IMR-90 (cell line): ENCODE results near the gene HES6. TPM values are rescaled to one million over a fixed set of nuclear protein-coding genes. Genes with fewer than 3 reads are reported as not detected.

Experiments
- ATAC-seq: fragments of 200-7000 bp; cut with Tn5 transposase; 2 replicates; pipeline ENCODE4 v1.9.1; 2020; ENCODE audit warnings: low read depth, mild to moderate bottlenecking, moderate library complexity
- BruUV-seq: library from RNA; stranded (reverse); fragments of 400-500 nt; replicated peaks from 2 replicates; lab custom pipeline; 2021; lab: Mats Ljungman, UMichigan
- CTCF ChIA-PET: fragments of 300-600 bp; formaldehyde crosslinking; extraction: SDS; loops from one replicate; lab custom pipeline; 2021; ENCODE audit warnings: antibody characterized with exemption; lab: Yijun Ruan, JAX
- POLR2A ChIA-PET: fragments of 300-600 bp; sonication (Branson Sonifier 250); formaldehyde crosslinking; loops from one replicate; lab custom pipeline; 2022; ENCODE audit warnings: antibody characterized with exemption; ENCODE audit not compliant: unreplicated experiment; lab: Charles Lee
- DNase-seq: peaks from one replicate; pipeline ENCODE4 v3.0.0; 2013
- H2AFZ ChIP-seq: replicated peaks from 2 replicates; pipeline ENCODE3; 2013; ENCODE audit warnings: low read length, mild to moderate bottlenecking; ENCODE audit not compliant: poor library complexity
- H2AK5ac ChIP-seq: 2 replicates; pipeline ENCODE4 v1.6.1; 2013; ENCODE audit warnings: low read depth, low read length, inconsistent platforms
- H2AK9ac ChIP-seq: replicated peaks from 2 replicates; pipeline ENCODE3; 2013; ENCODE audit warnings: mild to moderate bottlenecking, low read depth, low read length, moderate library complexity; ENCODE audit not compliant: poor library complexity
- H2BK120ac ChIP-seq: 2 replicates; pipeline ENCODE4 v1.6.1; 2013; ENCODE audit warnings: low read depth, low read length, inconsistent platforms
- H2BK15ac ChIP-seq: 3 replicates; pipeline ENCODE4 v1.6.1; 2013; ENCODE audit warnings: low read depth, low read length, inconsistent platforms
- H2BK20ac ChIP-seq: 2 replicates; pipeline ENCODE4 v1.6.1; 2013; ENCODE audit warnings: low read depth, mild to moderate bottlenecking, inconsistent platforms, low read length, moderate library complexity
- H2BK5ac ChIP-seq: 2 replicates; pipeline ENCODE4 v1.6.1; 2013; ENCODE audit warnings: mild to moderate bottlenecking, low read depth, low read length, inconsistent platforms; ENCODE audit not compliant: poor library complexity, severe bottlenecking
- H3K14ac ChIP-seq: replicated peaks from 2 replicates; pipeline ENCODE4 v1.6.1; 2013; ENCODE audit warnings: low read depth, low read length, inconsistent platforms
- H3K18ac ChIP-seq: 2 replicates; pipeline ENCODE4 v1.6.1; 2013; ENCODE audit warnings: low read depth, low read length, control low read depth
- H3K23ac ChIP-seq: 2 replicates; pipeline ENCODE4 v1.6.1; 2013; ENCODE audit warnings: low read depth, low read length, inconsistent platforms
- H3K27ac ChIP-seq: 2 replicates; pipeline ENCODE4 v1.5.1; 2013; ENCODE audit warnings: mild to moderate bottlenecking, control low read depth, low read length; ENCODE audit not compliant: insufficient read depth
- H3K27me3 ChIP-seq: 2 replicates; pipeline ENCODE4 v1.6.1; 2013; ENCODE audit warnings: low read length; ENCODE audit not compliant: control insufficient read depth, insufficient read depth
- H3K36me3 ChIP-seq: 2 replicates; pipeline ENCODE4 v1.6.1; 2013; ENCODE audit warnings: low read length, mixed read lengths; ENCODE audit not compliant: control insufficient read depth, insufficient read depth
- H3K4ac ChIP-seq: 2 replicates; pipeline ENCODE4 v1.6.1; 2013; ENCODE audit warnings: low read depth, low read length, inconsistent platforms
- H3K4me1 ChIP-seq: 2 replicates; pipeline ENCODE4 v1.6.1; 2013; ENCODE audit warnings: low read length, mixed read lengths; ENCODE audit not compliant: control insufficient read depth, insufficient read depth
- H3K4me2 ChIP-seq: 2 replicates; pipeline ENCODE4 v1.6.1; 2013; ENCODE audit warnings: low read depth, mild to moderate bottlenecking, control low read depth, low read length, moderate library complexity
- H3K4me3 ChIP-seq: 2 replicates; pipeline ENCODE4 v1.5.1; 2013; ENCODE audit warnings: low read depth, mild to moderate bottlenecking, control low read depth, low read length, moderate library complexity; ENCODE audit not compliant: insufficient read depth
- H3K56ac ChIP-seq: 2 replicates; pipeline ENCODE4 v1.6.1; 2013; ENCODE audit warnings: low read length, inconsistent platforms; ENCODE audit not compliant: insufficient read depth; ENCODE audit errors: extremely low read depth
- H3K79me1 ChIP-seq, 2 experiments: 2 replicates each; pipeline ENCODE4 v1.6.1; 2013; ENCODE audit warnings: low read length in 2 of 2, inconsistent platforms in 1 of 2, low read depth in 1 of 2
- H3K9ac ChIP-seq: 2 replicates; pipeline ENCODE4 v1.6.1; 2013; ENCODE audit warnings: low read depth, low read length, control low read depth
- H3K9me1 ChIP-seq: 2 replicates; pipeline ENCODE4 v1.6.1; 2013; ENCODE audit warnings: low read length, inconsistent platforms; ENCODE audit not compliant: insufficient read depth
- H3K9me3 ChIP-seq: 2 replicates; pipeline ENCODE4 v1.6.1; 2013; ENCODE audit warnings: low read length; ENCODE audit not compliant: control insufficient read depth, insufficient read depth
- H4K20me1 ChIP-seq: 2 replicates; pipeline ENCODE4 v1.6.1; 2013; ENCODE audit warnings: low read length, inconsistent platforms; ENCODE audit not compliant: insufficient read depth
- H4K5ac ChIP-seq: 2 replicates; pipeline ENCODE4 v1.6.1; 2013; ENCODE audit warnings: mild to moderate bottlenecking, low read depth, low read length, control low read depth
- H4K8ac ChIP-seq, 2 experiments: 2 replicates each; pipeline ENCODE4 v1.6.1; 2013; ENCODE audit warnings: low read depth in 2 of 2, low read length in 2 of 2, control low read depth in 1 of 2, inconsistent platforms in 1 of 2
- H4K91ac ChIP-seq: 2 replicates; pipeline ENCODE4 v1.6.1; 2013; ENCODE audit warnings: low read depth, low read length, inconsistent platforms; ENCODE audit not compliant: insufficient read depth
- WGBS, 2 experiments: methylation state at CpG; one replicate each; pipeline versions ENCODE4 v1.1.5 to v1.1.7; 2013; ENCODE audit warnings: missing lambda C conversion rate in 2 of 2; ENCODE audit not compliant: insufficient read length in 1 of 2; ENCODE audit errors: extremely low coverage in 2 of 2; 5-methylcytosine and 5-hydroxymethylcytosine counted together
- dilution Hi-C: fragments of 300-500 bp; cut with HindIII; formaldehyde crosslinking; loops from one replicate; pipeline ENCODE4 v1.14.3; 2018; ENCODE audit warnings: low sequenced_read_pairs; ENCODE audit not compliant: unreplicated experiment
- in situ Hi-C: fragments of 300-500 bp; cut with MboI; formaldehyde crosslinking; loops from 3 replicates; pipeline ENCODE4 v1.14.3; 2019; ENCODE audit warnings: low sequenced_read_pairs, inconsistent platforms, mixed read lengths
- intact Hi-C: fragments of 100-400 bp; cut with micrococcal nuclease; formaldehyde crosslinking; loops from 2 replicates; pipeline ENCODE4 v1.10.0; 2022
- polyA plus RNA-seq, 3 experiments: library from polyadenylated mRNA; depleted of rRNA; stranded (reverse); fragments of >200 nt; gene quantifications; 2 replicates each; pipeline ENCODE4 v1.2.3, GENCODE V29; 2012; ENCODE audit warnings: low replicate concordance in 1 of 3
- total RNA-seq: library from RNA; depleted of rRNA; stranded (reverse); fragments of >200 nt; gene quantifications from 2 replicates; pipeline ENCODE4 v1.2.3, GENCODE V29; 2012
- TF ChIP-seq, protein P1 (sequence below): conservative IDR thresholded peaks from 2 replicates; pipeline ENCODE4 v1.5.1; 2012; ENCODE audit warnings: mild to moderate bottlenecking, low read depth, low read length, improper control_type of control experiment

HES6 gene
- total and polyA plus RNA-seq, 2 of the 4 experiments (the other 2 are of a cell fraction) = 1.3 to 3.3 TPM

DNA sequence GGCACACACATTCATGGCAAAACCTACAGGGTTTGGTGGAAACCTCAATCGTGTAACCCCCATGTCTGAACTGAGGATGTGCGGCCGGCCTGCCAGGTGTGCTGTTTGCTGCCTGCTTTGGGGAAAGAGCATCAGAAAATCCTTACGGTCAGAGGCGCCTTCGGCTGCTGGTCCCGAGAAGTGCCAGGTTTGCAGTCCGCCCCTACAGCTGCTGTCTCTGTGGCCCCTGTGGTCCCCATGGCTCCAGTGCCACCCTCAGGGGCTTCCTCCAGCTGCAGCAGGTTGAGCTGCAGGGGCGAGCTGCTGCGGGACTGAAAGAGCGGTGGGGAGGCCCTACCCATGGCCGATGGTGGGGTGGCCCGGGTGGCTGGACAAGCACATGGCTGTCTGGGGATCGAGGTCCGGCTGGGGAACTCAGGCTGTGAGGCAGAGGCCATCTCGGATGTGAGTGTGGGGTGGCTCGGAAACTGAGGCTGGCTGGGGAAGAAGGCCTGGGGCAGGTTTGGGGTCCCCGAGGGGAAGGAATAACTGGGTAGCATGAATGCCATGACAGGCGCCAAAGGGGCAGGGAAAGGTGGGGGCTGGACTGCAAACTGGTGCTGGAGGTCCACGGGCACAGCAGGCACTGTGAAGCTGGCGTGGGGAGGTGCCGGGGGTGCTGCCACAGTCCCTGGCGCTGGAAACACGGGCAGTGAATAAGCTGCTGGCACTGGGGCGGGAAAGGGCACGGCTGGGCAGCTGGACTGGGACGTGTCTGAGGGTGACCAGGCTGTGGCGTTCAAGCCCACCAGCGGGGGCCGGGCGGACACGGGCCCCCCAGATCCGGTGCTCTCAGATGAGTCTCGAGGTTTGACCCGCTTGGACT lies 13.2 kb upstream of the HES6 start:
- no peak overlapping the region for H4K5ac ChIP-seq
- peaks cover 22% of the 10 kb centered on the region for H3K36me3 ChIP-seq
- no peak overlapping the region for H3K4me2 ChIP-seq
- no peak for ATAC-seq
- no peak overlapping the region for H3K56ac ChIP-seq
- H3K79me1 ChIP-seq = no peaks in the 10 kb centered on the region
- H3K23ac ChIP-seq = no peak overlapping the region
- H2AK5ac ChIP-seq = no peak overlapping the region
- TF ChIP-seq, protein P1, sequence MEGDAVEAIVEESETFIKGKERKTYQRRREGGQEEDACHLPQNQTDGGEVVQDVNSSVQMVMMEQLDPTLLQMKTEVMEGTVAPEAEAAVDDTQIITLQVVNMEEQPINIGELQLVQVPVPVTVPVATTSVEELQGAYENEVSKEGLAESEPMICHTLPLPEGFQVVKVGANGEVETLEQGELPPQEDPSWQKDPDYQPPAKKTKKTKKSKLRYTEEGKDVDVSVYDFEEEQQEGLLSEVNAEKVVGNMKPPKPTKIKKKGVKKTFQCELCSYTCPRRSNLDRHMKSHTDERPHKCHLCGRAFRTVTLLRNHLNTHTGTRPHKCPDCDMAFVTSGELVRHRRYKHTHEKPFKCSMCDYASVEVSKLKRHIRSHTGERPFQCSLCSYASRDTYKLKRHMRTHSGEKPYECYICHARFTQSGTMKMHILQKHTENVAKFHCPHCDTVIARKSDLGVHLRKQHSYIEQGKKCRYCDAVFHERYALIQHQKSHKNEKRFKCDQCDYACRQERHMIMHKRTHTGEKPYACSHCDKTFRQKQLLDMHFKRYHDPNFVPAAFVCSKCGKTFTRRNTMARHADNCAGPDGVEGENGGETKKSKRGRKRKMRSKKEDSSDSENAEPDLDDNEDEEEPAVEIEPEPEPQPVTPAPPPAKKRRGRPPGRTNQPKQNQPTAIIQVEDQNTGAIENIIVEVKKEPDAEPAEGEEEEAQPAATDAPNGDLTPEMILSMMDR = no peak
- no TSS peak for BruUV-seq
- no peak overlapping the region for H3K27ac ChIP-seq
- H3K14ac ChIP-seq = no peak overlapping the region
- H3K9me3 ChIP-seq = no peaks in the 10 kb centered on the region
- no peak overlapping the region for H2AFZ ChIP-seq
- in situ Hi-C loops (no loop called here), intact Hi-C loops (no loop called here), dilution Hi-C loops (no loop called here)
- H2BK120ac ChIP-seq = no peak overlapping the region
- WGBS, 2 experiments = 96% methylated on average over 22 of the region's 35 CpGs; no CpG with 5 or more reads in 1 of the 2 experiments
- H3K18ac ChIP-seq = no peak overlapping the region
- H2AK9ac ChIP-seq = peak overlapping the region; percentile 26
- H3K4me3 ChIP-seq = no peak overlapping the region
- H4K91ac ChIP-seq = no peak overlapping the region
- no peak overlapping the region for H2BK15ac ChIP-seq
- 0 out of 2 replicates have a peak, but pooled peaks cover 4% of the 10 kb centered on the region for H4K20me1 ChIP-seq
- no peaks in the 10 kb centered on the region for H3K4me1 ChIP-seq
- H3K9me1 ChIP-seq = no peaks in the 10 kb centered on the region
- no peak overlapping the region for H2BK20ac ChIP-seq
- H3K4ac ChIP-seq = no peak overlapping the region
- no peak overlapping the region for H3K9ac ChIP-seq
- no peak overlapping the region for H2BK5ac ChIP-seq
- no peak for DNase-seq
- H3K27me3 ChIP-seq = no peaks in the 10 kb centered on the region
- ChIA-PET POLR2A (no interaction called here), CTCF (no interaction called here)
- no peak overlapping the region for H4K8ac ChIP-seq
